Hepatocyte (in vitro differentiated cells): Measurements from ENCODE around the gene LIN28B. TPM values are rescaled to one million over a fixed set of nuclear protein-coding genes. Genes with fewer than 3 reads are reported as not detected.

Experiments used
- DNase-seq: peaks from one replicate; pipeline ENCODE4 v3.0.0-alpha.2; 2016; ENCODE audit warnings: low spot score
- H2AFZ ChIP-seq: fragments of 200-600 bp; sonication (generic); 2 replicates; pipeline ENCODE4 v1.6.0; 2016; ENCODE audit warnings: antibody characterized with exemption, mild to moderate bottlenecking
- H3K27ac ChIP-seq: fragments of 200-600 bp; sonication (generic); 2 replicates; pipeline ENCODE4 v1.5.1; 2016; ENCODE audit warnings: mild to moderate bottlenecking
- H3K27me3 ChIP-seq: fragments of 200-600 bp; sonication (generic); 2 replicates; pipeline ENCODE4 v1.6.1; 2016
- H3K36me3 ChIP-seq: fragments of 200-600 bp; sonication (generic); replicated peaks from 2 replicates; pipeline ENCODE4 v1.5.1; 2016; ENCODE audit warnings: low read depth; ENCODE audit not compliant: insufficient read depth
- H3K4me1 ChIP-seq: fragments of 200-600 bp; sonication (generic); 2 replicates; pipeline ENCODE4 v1.5.1; 2016; ENCODE audit warnings: mild to moderate bottlenecking, moderate library complexity; ENCODE audit not compliant: insufficient read depth
- H3K4me2 ChIP-seq: fragments of 200-600 bp; sonication (generic); 2 replicates; pipeline ENCODE4 v1.6.0; 2016
- H3K4me3 ChIP-seq: fragments of 200-600 bp; sonication (generic); 2 replicates; pipeline ENCODE4 v1.5.1; 2016; ENCODE audit warnings: mild to moderate bottlenecking
- H3K79me2 ChIP-seq: fragments of 200-600 bp; sonication (generic); 2 replicates; pipeline ENCODE4 v1.6.0; 2017; ENCODE audit warnings: mild to moderate bottlenecking
- H3K9me2 ChIP-seq: fragments of 200-600 bp; sonication (generic); replicated peaks from 2 replicates; pipeline ENCODE4 v1.6.0; 2017; ENCODE audit warnings: mild to moderate bottlenecking; ENCODE audit not compliant: insufficient read depth
- H3K9me3 ChIP-seq: fragments of 200-600 bp; sonication (generic); 2 replicates; pipeline ENCODE4 v1.5.1; 2016; ENCODE audit warnings: low read depth, mild to moderate bottlenecking
- H4K20me1 ChIP-seq: fragments of 200-600 bp; sonication (generic); 2 replicates; pipeline ENCODE4 v1.6.0; 2016; ENCODE audit warnings: mild to moderate bottlenecking; ENCODE audit not compliant: insufficient read depth, poor library complexity, severe bottlenecking
- EZH2 ChIP-seq: fragments of 200-600 bp; sonication (generic); IDR thresholded peaks from 2 replicates; pipeline ENCODE4 v1.6.1; 2016; ENCODE audit warnings: antibody characterized with exemption, mild to moderate bottlenecking, borderline replicate concordance
- EZH2phosphoT487 ChIP-seq: fragments of 200-600 bp; sonication (generic); IDR thresholded peaks from one replicate; pipeline ENCODE4 v1.6.1; 2018; ENCODE audit warnings: antibody characterized with exemption, mild to moderate bottlenecking, low read depth, moderate library complexity; ENCODE audit not compliant: unreplicated experiment, severe bottlenecking
- WGBS: methylation state at CpG from one replicate; pipeline ENCODE4 v1.1.6; 2016; ENCODE audit warnings: low lambda C conversion rate; ENCODE audit errors: missing lambda C conversion rate; 5-methylcytosine and 5-hydroxymethylcytosine counted together
- polyA plus RNA-seq: library from polyadenylated mRNA; unstranded; fragments of >200 nt; fragmentation: Nextera tagmentation; extraction: Ambion mirVana; gene quantifications from 2 replicates; pipeline ENCODE4 v1.2.1, GENCODE V29; 2016
- total RNA-seq: library from RNA; depleted of rRNA; stranded (reverse); fragments of >200 nt; gene quantifications from 2 replicates; pipeline ENCODE4 v1.2.3, GENCODE V29; 2014
- TF ChIP-seq, protein P1 (sequence below): fragments of 200-600 bp; sonication (generic); IDR thresholded peaks from 2 replicates; pipeline ENCODE4 v1.5.1; 2016; ENCODE audit warnings: antibody characterized with exemption, mild to moderate bottlenecking; ENCODE audit not compliant: poor library complexity

Gene LIN28B
- total and polyA plus RNA-seq, 2 experiments from 2014 or later = 1.8 to 8.9 TPM

DNA sequence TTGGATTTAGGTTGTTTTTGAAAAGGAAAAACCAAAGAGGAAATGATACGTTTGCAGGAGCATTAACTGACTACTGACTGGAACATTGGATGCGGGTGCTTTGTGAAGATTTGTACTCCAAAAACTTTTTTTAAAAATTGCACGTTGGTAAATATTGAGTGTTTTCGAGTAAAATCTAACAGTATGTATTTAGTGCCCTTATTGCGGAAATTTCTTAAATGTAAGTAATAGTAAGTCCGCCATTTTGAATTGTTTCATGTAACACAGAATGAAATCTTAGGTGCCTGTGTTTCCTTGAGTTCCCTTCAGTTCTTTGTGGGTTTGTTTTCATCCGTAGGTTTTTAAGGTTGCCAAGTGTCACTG lies 15.2 kb upstream of the LIN28B start:
- no peaks in the 10 kb centered on the region for H3K4me1 ChIP-seq
- H3K27ac ChIP-seq = peak overlapping the region; percentile 37
- H3K9me3 ChIP-seq = no peaks in the 10 kb centered on the region
- H3K4me3 ChIP-seq = peak overlapping the region; percentile 85
- no peaks in the 10 kb centered on the region for H4K20me1 ChIP-seq
- no peaks in the 10 kb centered on the region for H3K36me3 ChIP-seq
- no peaks in the 10 kb centered on the region for H3K79me2 ChIP-seq
- no peak for TF ChIP-seq EZH2phosphoT487
- TF ChIP-seq, protein P1, sequence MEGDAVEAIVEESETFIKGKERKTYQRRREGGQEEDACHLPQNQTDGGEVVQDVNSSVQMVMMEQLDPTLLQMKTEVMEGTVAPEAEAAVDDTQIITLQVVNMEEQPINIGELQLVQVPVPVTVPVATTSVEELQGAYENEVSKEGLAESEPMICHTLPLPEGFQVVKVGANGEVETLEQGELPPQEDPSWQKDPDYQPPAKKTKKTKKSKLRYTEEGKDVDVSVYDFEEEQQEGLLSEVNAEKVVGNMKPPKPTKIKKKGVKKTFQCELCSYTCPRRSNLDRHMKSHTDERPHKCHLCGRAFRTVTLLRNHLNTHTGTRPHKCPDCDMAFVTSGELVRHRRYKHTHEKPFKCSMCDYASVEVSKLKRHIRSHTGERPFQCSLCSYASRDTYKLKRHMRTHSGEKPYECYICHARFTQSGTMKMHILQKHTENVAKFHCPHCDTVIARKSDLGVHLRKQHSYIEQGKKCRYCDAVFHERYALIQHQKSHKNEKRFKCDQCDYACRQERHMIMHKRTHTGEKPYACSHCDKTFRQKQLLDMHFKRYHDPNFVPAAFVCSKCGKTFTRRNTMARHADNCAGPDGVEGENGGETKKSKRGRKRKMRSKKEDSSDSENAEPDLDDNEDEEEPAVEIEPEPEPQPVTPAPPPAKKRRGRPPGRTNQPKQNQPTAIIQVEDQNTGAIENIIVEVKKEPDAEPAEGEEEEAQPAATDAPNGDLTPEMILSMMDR = no peak
- no peak for TF ChIP-seq EZH2
- H3K27me3 ChIP-seq = peaks cover 5% of the 10 kb centered on the region
- 3% methylated on average over 7 of the region's 7 CpGs for WGBS
- no peak for DNase-seq
- no peaks in the 10 kb centered on the region for H3K9me2 ChIP-seq
- peak overlapping the region; percentile 99 for H2AFZ ChIP-seq
- H3K4me2 ChIP-seq = peak overlapping the region; percentile 98

DNA sequence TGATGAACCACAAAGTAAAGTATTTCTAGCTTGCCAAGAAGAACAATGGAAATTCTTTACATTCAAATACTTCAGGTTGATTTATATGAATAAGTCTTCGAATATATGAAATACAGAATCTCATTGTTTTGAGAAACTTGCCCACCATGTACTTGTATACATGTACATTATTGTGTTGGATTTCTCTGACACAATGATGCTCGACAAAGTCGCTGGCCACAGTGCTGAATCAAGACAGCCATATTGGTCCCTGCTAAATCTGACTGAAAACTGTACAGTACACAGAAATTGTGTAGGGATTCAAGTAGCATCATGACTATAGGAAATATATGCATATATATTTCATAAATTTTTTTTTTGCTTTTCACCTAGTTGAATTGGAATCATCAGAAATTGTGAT lies 13.1 kb upstream of the LIN28B start:
- no peaks in the 10 kb centered on the region for H3K4me1 ChIP-seq
- H3K79me2 ChIP-seq = no peaks in the 10 kb centered on the region
- peak; percentile 52 for DNase-seq
- H3K9me3 ChIP-seq = no peaks in the 10 kb centered on the region
- 67% methylated on average over 3 of the region's 3 CpGs for WGBS
- no peaks in the 10 kb centered on the region for H3K9me2 ChIP-seq
- H3K4me2 ChIP-seq = no peak overlapping the region
- H3K27me3 ChIP-seq = peaks cover 5% of the 10 kb centered on the region
- no peaks in the 10 kb centered on the region for H4K20me1 ChIP-seq
- H3K27ac ChIP-seq = no peak overlapping the region
- H3K36me3 ChIP-seq = no peaks in the 10 kb centered on the region
- no peak overlapping the region for H3K4me3 ChIP-seq
- TF ChIP-seq EZH2 (no peak), EZH2phosphoT487 (no peak)
- TF ChIP-seq, protein P1 = no peak
- no peak overlapping the region for H2AFZ ChIP-seq

- no peak for TF ChIP-seq EZH2
- no peaks in the 10 kb centered on the region for H3K9me3 ChIP-seq
- WGBS = 28% methylated on average over 2 of the region's 2 CpGs
- no peak overlapping the region for H3K27ac ChIP-seq
- H3K4me3 ChIP-seq = no peak overlapping the region
- H3K9me2 ChIP-seq = no peaks in the 10 kb centered on the region
- no peak overlapping the region for H3K4me2 ChIP-seq
- H3K4me1 ChIP-seq = no peaks in the 10 kb centered on the region
- no peaks in the 10 kb centered on the region for H4K20me1 ChIP-seq
- no peak for DNase-seq
- H3K27me3 ChIP-seq = peaks cover 22% of the 10 kb centered on the region
- H3K36me3 ChIP-seq = no peaks in the 10 kb centered on the region
- H2AFZ ChIP-seq = no peak overlapping the region
- no peaks in the 10 kb centered on the region for H3K79me2 ChIP-seq
Measured at GRCh38 chr6:104949206-104949605, 7.7 kb upstream of the LIN28B start.

DNA sequence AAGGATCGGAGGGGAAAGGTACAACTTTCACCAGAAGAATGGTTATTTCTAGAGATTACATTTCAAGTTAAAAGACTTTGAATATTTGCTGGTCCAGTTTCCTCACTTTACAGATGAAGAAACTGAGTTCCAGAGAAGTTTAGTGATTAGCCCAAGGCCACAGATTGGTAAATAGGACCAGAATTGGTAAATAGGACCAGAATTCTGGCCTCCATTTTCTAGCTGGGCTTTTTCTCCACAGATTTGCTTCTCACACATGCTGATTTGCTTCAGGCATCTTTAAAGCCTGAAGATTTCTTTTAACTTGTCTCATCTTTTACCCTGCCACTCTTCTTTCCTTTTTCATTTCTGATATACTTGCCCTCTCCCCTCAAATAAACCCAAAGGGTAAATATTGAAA lies 5.2 kb upstream of the LIN28B start:
- no peaks in the 10 kb centered on the region for H4K20me1 ChIP-seq
- H3K4me2 ChIP-seq = no peak overlapping the region
- H3K27ac ChIP-seq = no peak overlapping the region
- WGBS = 69% methylated on average over 1 of the region's 1 CpG
- no peak overlapping the region for H3K4me3 ChIP-seq
- H3K9me2 ChIP-seq = no peaks in the 10 kb centered on the region
- no peaks in the 10 kb centered on the region for H3K79me2 ChIP-seq
- TF ChIP-seq, protein P1 = no peak
- TF ChIP-seq EZH2 = no peak
- TF ChIP-seq EZH2phosphoT487 = no peak
- DNase-seq = no peak
- H3K27me3 ChIP-seq = peaks cover 27% of the 10 kb centered on the region
- H3K4me1 ChIP-seq = no peaks in the 10 kb centered on the region
- no peaks in the 10 kb centered on the region for H3K36me3 ChIP-seq
- H3K9me3 ChIP-seq = no peaks in the 10 kb centered on the region
- H2AFZ ChIP-seq = no peak overlapping the region
